Thyroid gland (tissue), 4 donors: ENCODE results near the gene GCLM.

Source experiments
- POLR2A ChIP-seq, 2 donors: fragments of 450-650 bp; IDR thresholded peaks; one replicate each; pipeline ENCODE4 v1.6.1; 2017; ENCODE audit warnings: antibody characterized with exemption in 2 of 2, mild to moderate bottlenecking in 2 of 2, moderate library complexity in 1 of 2
- TF ChIP-seq, protein P1 (sequence below), 6 experiments: fragments of 200-600 bp in 3 of 6; fragments of 450-650 bp in 3 of 6; sonication (generic) in 3 of 6; IDR thresholded peaks; one replicate each; pipeline ENCODE4 v1.5.1; 2016 to 2019; ENCODE audit warnings: antibody characterized with exemption in 6 of 6, mild to moderate bottlenecking in 2 of 6, inconsistent platforms in 1 of 6, moderate library complexity in 1 of 6

DNA sequence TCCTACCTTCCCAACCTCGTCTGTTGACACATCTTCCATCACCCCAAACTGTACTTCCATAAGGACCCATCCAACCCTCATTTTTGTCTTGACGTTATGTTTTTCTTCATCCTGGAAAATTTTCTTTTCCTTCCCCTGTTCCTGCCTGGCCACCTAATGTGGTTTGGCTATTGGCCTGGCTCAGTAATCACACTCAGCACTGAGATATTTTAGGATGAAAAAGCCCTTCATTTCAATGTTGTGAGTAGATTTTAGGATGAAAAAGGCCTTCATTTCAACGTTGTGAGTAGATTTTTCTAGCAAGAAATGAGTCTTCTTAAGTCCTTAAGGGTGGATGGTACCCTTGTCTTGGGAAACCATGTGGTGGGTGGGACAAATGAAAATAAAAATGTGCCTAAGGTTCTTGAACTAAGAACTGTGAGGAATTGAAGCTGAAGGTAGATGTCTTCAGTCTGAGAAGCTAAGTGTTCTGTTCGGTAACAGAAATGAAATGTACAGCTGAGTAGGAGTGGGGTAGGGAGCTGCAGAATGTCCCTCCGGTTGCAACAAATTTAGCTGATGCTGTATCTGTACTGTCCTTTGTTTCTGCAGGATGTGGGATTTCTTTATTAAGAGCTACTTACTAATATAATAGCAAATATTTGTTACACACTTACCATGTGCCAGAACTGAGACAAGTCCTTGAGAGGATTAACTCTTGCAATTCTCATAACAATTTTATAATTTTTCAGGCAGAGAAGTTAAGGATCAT is 66.3 kb downstream of the GCLM start:
- TF ChIP-seq POLR2A (IDR thresholded peaks at IDR 0.05) = no peak
- TF ChIP-seq, protein P1, sequence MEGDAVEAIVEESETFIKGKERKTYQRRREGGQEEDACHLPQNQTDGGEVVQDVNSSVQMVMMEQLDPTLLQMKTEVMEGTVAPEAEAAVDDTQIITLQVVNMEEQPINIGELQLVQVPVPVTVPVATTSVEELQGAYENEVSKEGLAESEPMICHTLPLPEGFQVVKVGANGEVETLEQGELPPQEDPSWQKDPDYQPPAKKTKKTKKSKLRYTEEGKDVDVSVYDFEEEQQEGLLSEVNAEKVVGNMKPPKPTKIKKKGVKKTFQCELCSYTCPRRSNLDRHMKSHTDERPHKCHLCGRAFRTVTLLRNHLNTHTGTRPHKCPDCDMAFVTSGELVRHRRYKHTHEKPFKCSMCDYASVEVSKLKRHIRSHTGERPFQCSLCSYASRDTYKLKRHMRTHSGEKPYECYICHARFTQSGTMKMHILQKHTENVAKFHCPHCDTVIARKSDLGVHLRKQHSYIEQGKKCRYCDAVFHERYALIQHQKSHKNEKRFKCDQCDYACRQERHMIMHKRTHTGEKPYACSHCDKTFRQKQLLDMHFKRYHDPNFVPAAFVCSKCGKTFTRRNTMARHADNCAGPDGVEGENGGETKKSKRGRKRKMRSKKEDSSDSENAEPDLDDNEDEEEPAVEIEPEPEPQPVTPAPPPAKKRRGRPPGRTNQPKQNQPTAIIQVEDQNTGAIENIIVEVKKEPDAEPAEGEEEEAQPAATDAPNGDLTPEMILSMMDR (IDR thresholded peaks at IDR 0.05) = no peak
